Stimulated activated CD4-positive, alpha-beta T cell treated with anti-CD3 and anti-CD28 coated beads, Interleukin-2, amount 100 ng/mL, for 24 hours (primary cell): ENCODE results near the gene KCTD11.
"Not testable (repeated sequence)": the region's sequence is repeated elsewhere in the genome, so short reads cannot be mapped to it uniquely, and the experiment has no call there.

Experiments used
- DNase-seq, 2 donors: peaks; one replicate each; pipeline ENCODE4 v3.0.0-alpha.2; 2020

The KCTD11 gene

DNA sequence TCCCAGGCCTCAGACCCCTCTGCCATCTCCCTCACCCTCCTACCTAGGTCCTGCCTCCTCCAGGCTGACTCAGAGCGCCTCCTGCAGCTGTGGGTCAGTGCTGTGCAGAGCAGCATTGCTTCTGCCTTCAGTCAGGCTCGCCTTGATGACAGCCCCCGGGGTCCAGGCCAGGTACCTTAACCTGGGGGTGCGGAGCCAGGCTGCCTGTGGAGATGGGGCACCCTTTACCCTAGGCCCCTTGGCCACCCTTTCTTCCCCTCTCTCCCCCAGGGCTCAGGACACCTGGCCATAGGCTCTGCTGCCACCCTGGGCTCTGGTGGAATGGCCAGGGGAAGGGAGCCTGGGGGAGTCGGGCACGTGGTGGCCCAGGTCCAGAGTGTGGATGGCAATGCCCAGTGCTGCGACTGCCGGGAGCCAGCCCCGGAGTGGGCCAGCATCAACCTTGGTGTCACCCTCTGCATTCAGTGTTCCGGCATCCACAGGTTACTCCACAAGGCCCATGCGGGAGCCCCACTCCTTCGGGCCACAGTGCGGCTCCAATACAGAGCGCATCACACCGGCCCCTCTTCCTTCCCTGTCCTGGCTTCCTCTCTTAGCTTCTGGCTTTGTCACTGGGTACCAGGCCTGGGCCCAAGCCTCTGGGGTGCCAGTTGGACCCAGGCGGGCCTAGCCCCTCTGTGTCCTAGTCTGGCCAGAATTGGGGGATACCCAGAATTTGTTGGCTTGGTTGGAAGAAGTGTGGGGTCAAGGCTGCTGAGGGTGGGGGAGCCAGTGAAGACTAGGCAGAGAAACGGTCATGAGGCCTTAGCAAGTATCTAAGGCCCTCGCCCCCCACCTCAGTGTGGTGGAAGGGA lies 5.0 kb upstream of the KCTD11 start:
- DNase-seq: no peak

DNA sequence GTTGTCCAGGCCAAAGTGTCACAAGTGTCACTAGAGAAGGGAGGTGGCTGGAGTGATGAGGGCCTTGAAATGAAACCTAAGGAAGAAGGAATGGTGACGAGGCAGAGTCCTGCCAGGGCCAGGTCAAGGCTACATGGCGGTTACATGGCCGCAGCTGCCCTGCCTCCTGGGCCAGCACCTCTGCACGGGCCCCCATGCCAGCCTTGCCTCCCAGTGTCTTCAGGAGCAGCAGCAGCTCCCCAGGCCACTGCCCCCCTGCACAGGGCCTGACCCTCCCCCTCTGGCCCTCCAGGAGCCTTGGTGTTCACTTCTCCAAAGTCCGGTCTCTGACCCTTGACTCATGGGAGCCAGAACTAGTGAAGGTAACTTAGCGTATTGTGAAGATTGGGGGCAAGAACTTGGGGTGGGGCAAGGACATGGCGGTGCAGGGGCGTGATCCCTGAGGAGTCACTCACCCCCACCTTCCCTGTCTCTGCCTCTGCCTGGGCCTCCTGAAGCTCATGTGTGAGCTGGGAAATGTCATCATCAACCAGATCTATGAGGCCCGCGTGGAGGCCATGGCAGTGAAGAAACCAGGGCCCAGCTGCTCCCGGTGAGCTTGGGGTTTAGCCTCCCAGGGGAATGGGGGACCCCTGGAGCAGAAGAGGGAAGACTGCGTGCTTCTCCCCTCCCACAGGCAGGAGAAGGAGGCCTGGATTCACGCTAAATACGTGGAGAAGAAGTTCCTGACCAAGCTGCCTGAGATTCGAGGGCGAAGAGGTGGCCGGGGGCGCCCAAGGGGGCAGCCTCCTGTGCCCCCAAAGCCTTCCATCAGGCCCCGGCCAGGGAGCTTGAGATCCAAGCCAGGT lies 4.1 kb upstream of the KCTD11 start:
- DNase-seq: no peak

GRCh38 chr17:7348478-7349242 lies 3.3 kb upstream of the KCTD11 start:
- no peak for DNase-seq

DNA sequence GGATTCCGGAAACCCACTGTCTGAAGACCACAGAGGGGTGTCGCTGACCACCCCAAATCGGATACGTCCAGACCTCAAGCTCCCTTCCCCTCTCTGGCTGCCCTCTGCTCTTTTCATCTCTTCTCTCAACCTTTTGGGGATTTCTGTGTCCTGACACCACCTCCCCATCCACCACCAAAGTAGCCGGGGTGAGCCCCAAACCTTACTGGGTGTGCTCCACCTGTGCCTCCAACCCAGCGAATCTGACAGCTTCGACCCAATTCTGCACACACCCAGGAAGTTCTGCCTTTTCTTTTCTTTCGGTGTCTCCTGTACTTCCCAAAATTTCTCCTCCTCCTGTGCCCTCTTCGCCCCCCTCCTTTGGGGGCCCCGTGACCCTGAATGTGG lies 534 bp downstream of the KCTD11 start:
- no peak for DNase-seq

- no peak for DNase-seq
These were observed 1.1 kb downstream of the KCTD11 start for GRCh38 chr17:7352910-7353635.

DNA sequence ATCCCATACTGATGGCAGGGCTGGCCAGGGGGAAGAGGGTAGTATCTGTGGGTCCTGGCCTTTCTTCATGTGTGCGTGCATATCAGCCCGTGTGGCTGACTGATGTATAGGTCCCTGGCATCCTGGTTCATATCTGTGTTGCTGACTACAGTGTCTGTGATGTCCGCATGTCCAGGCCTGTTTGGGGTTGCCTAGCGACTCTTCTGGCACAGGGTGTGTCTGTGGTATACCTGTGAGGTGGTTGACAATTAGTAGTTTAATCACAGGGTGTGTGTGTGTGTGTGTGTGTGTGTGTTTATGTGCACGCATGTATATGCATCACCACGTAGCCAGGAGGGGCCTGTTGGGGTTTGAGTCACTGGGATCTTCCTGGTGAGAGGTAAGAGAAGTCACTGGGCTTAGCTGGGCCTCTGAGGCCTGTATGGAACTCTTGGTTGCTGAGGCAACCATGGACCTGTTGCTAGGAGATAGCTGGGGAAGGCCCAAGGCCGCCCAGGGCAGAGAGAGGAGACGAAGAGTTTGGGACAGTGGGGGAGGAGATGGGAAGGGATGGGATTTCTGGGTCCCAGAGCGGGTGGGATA lies 2.4 kb downstream of the KCTD11 start:
- no peak for DNase-seq

DNA sequence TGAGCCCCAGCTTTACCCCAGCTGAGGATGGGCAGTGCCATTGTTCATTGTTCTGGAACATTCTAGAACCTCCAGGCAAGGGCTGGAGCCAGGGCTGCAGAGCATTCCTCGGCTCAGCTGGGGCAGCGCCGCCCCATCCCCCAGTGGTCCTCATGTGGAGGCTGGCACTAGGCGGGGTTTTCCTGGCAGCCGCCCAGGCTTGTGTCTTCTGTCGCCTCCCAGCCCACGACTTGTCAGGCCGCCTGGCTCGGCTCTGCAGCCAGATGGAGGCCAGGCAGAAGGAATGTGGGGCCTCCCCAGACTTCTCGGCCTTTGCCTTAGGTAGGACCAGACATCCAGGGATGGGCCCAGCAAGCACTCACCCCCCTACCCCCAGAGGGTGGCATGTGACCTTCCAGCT lies 3.1 kb downstream of the KCTD11 start, which contains the start of gene TMEM95:
TSS of gene TMEM95 (plus strand) at position 104 of the 400 bp plus-strand sequence. CDS start at position 153, 49 bp downstream.
- no peak for DNase-seq

GRCh38 chr17:7355573-7355972 lies 3.6 kb downstream of the KCTD11 start:
- DNase-seq: no peak

- DNase-seq: peak; percentile 87 to 91
These were observed 4.1 kb downstream of the KCTD11 start for GRCh38 chr17:7356072-7356549.

DNA sequence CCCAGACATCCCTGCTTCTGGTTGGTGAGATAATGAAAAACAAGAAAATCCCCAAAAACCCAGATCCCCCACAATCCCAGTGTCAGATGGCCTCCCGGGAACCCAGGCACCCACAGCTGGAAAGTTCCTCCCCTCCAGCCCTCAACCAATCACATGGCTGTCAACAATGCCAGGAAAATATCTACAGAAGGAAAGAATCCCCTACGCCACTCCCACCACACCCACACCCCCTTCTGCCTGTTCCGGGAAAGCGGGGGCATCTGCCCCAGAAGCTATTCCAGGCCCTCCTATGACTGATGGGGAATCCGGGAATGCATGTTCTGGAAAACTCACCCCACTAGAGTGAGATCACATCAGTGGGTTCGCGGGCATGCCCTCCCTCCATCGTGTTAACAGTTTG lies 4.8 kb downstream of the KCTD11 start:
- no peak for DNase-seq

- no peak for DNase-seq
These were observed 5.4 kb downstream of the KCTD11 start for GRCh38 chr17:7357381-7357780.

- DNase-seq: no peak
These were observed 9.9 kb downstream of the KCTD11 start for GRCh38 chr17:7361906-7362305.

- no peak for DNase-seq
These were observed 11.3 kb downstream of the KCTD11 start for GRCh38 chr17:7363311-7363710.

DNA sequence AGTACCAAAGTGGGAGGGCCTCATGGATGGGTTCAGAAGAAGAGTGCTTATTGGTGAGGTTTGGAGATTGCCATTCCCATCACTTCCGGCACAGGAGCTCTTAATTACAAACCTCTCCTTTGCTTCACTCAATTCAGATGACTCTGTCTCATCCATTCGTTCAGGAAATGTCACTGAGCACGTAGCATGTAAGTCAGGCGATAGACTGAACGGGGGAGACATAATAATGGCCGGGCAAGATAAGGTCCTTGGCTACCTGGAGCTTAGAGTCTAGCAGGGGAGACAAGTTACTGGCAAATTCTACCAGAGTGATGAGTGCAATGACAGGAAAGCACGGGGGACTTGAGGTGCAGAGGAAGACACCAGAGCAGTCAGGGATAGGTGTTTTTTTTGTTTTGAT lies 14.0 kb downstream of the KCTD11 start:
- not testable (repeated sequence) for DNase-seq

DNA sequence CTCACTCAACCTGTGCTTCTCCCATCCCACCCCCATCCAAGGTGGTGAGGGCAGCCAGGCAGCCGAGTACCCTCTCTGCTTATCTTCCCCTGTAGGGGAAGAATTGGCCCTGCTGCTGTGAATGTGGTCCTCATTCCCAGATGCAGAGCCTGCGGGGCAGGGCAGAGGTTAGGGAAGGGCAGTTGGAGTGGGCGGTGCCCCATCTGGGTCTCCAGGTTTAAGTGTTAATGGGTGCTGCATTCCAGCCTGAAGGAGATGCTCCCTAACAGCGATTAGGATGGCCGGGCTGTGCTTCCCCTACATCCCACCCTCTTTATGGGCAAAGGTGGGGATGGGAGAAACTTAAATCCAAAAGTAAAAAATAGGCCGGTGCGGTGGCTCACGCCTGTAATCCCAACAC lies 15.1 kb downstream of the KCTD11 start:
- no peak for DNase-seq

- DNase-seq: no peak
These were observed 16.1 kb downstream of the KCTD11 start for GRCh38 chr17:7367918-7368598.

- DNase-seq: not testable (repeated sequence)
These were observed 16.6 kb downstream of the KCTD11 start for GRCh38 chr17:7368599-7368994.

DNA sequence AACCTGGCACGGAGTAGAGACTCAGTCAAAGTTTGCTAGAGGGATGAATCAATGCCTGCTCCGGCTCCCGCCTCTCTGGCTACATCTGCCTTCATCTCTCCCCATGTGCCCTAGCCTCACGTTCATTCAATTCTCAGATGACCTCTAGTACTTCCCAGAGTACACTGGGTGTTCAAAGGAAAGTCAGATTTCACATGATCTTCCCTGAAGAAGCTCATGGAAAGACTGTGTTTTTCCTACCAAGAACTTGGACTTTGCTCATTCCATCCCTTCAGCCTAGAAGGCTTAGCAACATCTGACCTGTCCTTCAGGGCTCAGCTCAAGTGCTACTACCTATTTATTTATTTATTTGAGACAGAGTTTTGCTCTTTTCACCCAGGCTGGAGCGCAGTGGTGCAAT lies 17.9 kb downstream of the KCTD11 start:
- no peak for DNase-seq

GRCh38 chr17:7370853-7371252 lies 18.9 kb downstream of the KCTD11 start:
- no peak for DNase-seq

DNA sequence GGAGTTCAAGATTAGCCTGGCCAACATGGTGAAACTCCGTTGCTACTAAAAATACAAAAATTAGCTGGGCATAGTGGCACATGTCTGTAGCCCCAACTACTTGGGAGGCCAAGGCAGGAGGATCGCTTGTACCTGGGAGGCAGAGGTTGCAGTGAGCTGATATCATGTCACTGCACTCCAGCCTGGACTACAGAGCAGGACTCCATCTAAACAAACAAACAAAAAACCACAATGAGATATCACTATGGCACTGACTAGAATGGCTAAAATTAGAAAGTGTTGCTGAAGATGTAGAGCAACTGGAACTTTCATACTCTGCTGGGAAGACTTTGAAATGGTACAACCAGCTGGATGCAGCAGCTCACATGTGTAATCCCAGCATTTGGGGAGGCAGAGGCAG lies 22.4 kb downstream of the KCTD11 start:
- DNase-seq: no peak

GRCh38 chr17:7379134-7379533 lies 27.2 kb downstream of the KCTD11 start:
- DNase-seq: no peak
